HepG2 (cell line): ENCODE data around the gene LBX2. TPM values are rescaled to one million over a fixed set of nuclear protein-coding genes. Genes with fewer than 3 reads are reported as not detected.

Experiments used
- AKAP8 ChIP-seq: sonication (generic); formaldehyde crosslinking; IDR thresholded peaks from 2 replicates; pipeline ENCODE4 v1.5.1; 2020; ENCODE audit warnings: mild to moderate bottlenecking, missing genetic modification reagents
- ERF ChIP-seq: IDR thresholded peaks from 2 replicates; pipeline ENCODE4 v1.6.1; 2018; ENCODE audit warnings: missing biosample characterization, missing genetic modification reagents
- HOXA9 ChIP-seq: sonication (generic); formaldehyde crosslinking; IDR thresholded peaks from 2 replicates; pipeline ENCODE4 v1.8.1; 2022; ENCODE audit warnings: missing genetic modification reagents, mild to moderate bottlenecking, moderate library complexity, borderline replicate concordance
- KAT8 ChIP-seq: IDR thresholded peaks from 2 replicates; pipeline ENCODE4 v1.6.1; 2016; ENCODE audit warnings: missing genetic modification reagents, missing compliant biosample characterization
- POLR2AphosphoS5 ChIP-seq: IDR thresholded peaks from 2 replicates; pipeline ENCODE4 v1.6.1; 2012; ENCODE audit warnings: low read depth, low read length
- TAF15 ChIP-seq: fragments of 200-400 bp; formaldehyde crosslinking; IDR thresholded peaks from one replicate; pipeline ENCODE4 v1.6.1; 2018; ENCODE audit warnings: mild to moderate bottlenecking, low read depth, low read length; ENCODE audit not compliant: poor library complexity, severe bottlenecking
- ZFP36L1 ChIP-seq: sonication (generic); formaldehyde crosslinking; IDR thresholded peaks from 2 replicates; pipeline ENCODE4 v1.8.0; 2022; ENCODE audit warnings: mild to moderate bottlenecking, missing genetic modification reagents, moderate library complexity
- ZNF17 ChIP-seq: sonication (generic); formaldehyde crosslinking; IDR thresholded peaks from 2 replicates; pipeline ENCODE4 v1.5.0; 2020; ENCODE audit warnings: mild to moderate bottlenecking, missing genetic modification reagents
- ZNF589 ChIP-seq: sonication (generic); formaldehyde crosslinking; conservative IDR thresholded peaks from 2 replicates; pipeline ENCODE4 v1.8.0; 2022; ENCODE audit warnings: mild to moderate bottlenecking, moderate library complexity, missing genetic modification reagents
- polyA plus RNA-seq, 8 experiments: library from polyadenylated mRNA; depleted of rRNA in 3 of 8; stranded (reverse) in 7 of 8; unstranded in 1 of 8; fragments of >200 nt; fragmentation: Illumina TruSeq in 4 of 8; extraction: Trizol in 4 of 8; gene quantifications; 2 replicates each; pipeline versions ENCODE4 v1.2.1 to v1.2.3, GENCODE V29; 2011 to 2016; ENCODE audit warnings: low read depth in 4 of 8, missing spikeins in 1 of 8, mixed read lengths in 1 of 8; ENCODE audit not compliant: insufficient read depth in 1 of 8
- total RNA-seq, 5 experiments: library from RNA; depleted of rRNA; stranded (reverse); fragments of >200 nt; fragmentation: Illumina TruSeq; extraction: Trizol; gene quantifications; 2 replicates each; pipeline ENCODE4 v1.2.3, GENCODE V29; 2016; ENCODE audit warnings: low read depth in 1 of 5
- TF ChIP-seq, protein P1 (sequence below): sonication (generic); formaldehyde crosslinking; IDR thresholded peaks from 2 replicates; pipeline ENCODE4 v1.4.0; 2020; ENCODE audit warnings: missing genetic modification reagents
- TF ChIP-seq, protein P2 (sequence below): sonication (generic); formaldehyde crosslinking; IDR thresholded peaks from 2 replicates; pipeline ENCODE4 v1.4.0; 2020; ENCODE audit warnings: missing genetic modification reagents; ENCODE audit errors: not compliant biosample characterization
- TF ChIP-seq, protein P3 (sequence below): sonication (generic); formaldehyde crosslinking; IDR thresholded peaks from 2 replicates; pipeline ENCODE4 v1.5.0; 2020; ENCODE audit warnings: missing genetic modification reagents, mild to moderate bottlenecking, borderline replicate concordance
- TF ChIP-seq, protein P4 (sequence below): sonication (generic); formaldehyde crosslinking; IDR thresholded peaks from 2 replicates; pipeline ENCODE4 v1.8.1; 2023; ENCODE audit warnings: mild to moderate bottlenecking, missing genetic modification reagents, borderline replicate concordance
- TF ChIP-seq, protein P5 (sequence below): sonication (generic); formaldehyde crosslinking; IDR thresholded peaks from 2 replicates; pipeline ENCODE4 v1.5.0; 2020; ENCODE audit warnings: mild to moderate bottlenecking, missing genetic modification reagents
- TF ChIP-seq, protein P6 (sequence below): IDR thresholded peaks from 2 replicates; pipeline ENCODE4 v1.6.1; 2016; ENCODE audit warnings: low read depth, missing genetic modification reagents, missing compliant biosample characterization

Gene LBX2
- total and polyA plus RNA-seq, 2 of the 13 experiments (the other 11 are each of a cell fraction or from before 2014, with no cell fraction given): 6.4 to 8.1 TPM

DNA sequence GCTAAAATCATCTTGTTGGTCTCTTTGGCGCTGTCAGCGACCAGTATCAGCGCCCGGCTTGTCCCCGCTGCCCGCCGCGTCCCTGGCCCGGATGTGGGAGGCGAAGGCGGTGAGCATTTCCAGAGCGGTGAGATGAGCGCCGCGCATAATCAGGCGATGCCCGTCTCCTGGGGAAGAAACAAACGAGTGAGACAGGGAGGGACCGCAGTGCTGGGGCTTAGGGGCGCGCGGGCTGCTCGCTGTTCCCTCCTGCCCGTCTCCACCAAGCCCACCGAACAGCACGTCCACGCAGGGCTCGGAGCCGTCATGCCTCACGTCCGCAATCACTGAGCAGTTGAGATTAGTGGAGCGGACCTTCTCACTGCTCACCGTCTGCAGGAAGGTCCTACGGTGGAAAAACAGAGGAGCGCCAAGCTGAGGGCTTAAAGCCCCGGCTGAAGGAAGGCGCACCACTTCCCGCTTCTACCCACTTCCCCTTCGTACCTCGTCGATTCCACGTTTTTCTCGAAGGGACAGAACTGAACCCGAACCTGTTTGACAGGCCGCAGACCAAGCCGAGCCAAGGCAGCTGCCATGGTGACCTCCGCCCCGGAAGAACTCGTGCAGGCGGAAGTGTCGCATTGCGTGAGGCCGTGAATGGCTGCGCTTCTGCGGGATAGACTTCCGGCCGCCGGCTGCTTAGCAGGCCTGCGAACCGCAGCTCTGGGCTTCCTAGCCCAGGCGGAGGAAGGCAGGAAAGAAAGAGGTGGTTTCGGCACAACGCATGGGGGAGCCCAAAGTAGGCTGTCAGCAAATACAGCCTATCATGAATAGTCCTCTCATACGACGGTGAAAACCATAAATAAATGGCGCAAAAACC, 27.1 kb downstream of the LBX2 start, which contains the start of gene MRPL53 (continued):
- TF ChIP-seq, protein P1, sequence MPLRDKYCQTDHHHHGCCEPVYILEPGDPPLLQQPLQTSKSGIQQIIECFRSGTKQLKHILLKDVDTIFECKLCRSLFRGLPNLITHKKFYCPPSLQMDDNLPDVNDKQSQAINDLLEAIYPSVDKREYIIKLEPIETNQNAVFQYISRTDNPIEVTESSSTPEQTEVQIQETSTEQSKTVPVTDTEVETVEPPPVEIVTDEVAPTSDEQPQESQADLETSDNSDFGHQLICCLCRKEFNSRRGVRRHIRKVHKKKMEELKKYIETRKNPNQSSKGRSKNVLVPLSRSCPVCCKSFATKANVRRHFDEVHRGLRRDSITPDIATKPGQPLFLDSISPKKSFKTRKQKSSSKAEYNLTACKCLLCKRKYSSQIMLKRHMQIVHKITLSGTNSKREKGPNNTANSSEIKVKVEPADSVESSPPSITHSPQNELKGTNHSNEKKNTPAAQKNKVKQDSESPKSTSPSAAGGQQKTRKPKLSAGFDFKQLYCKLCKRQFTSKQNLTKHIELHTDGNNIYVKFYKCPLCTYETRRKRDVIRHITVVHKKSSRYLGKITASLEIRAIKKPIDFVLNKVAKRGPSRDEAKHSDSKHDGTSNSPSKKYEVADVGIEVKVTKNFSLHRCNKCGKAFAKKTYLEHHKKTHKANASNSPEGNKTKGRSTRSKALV (CRISPR knock-in tag): 0 out of 2 replicates have a peak, but pooled peaks have one; percentile 46
- TF ChIP-seq, protein P2, sequence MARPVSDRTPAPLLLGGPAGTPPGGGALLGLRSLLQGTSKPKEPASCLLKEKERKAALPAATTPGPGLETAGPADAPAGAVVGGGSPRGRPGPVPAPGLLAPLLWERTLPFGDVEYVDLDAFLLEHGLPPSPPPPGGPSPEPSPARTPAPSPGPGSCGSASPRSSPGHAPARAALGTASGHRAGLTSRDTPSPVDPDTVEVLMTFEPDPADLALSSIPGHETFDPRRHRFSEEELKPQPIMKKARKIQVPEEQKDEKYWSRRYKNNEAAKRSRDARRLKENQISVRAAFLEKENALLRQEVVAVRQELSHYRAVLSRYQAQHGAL (CRISPR knock-in tag): no peak
- TF ChIP-seq, protein P3, sequence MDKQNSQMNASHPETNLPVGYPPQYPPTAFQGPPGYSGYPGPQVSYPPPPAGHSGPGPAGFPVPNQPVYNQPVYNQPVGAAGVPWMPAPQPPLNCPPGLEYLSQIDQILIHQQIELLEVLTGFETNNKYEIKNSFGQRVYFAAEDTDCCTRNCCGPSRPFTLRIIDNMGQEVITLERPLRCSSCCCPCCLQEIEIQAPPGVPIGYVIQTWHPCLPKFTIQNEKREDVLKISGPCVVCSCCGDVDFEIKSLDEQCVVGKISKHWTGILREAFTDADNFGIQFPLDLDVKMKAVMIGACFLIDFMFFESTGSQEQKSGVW (CRISPR knock-in tag): no peak
- TF ChIP-seq, protein P4, sequence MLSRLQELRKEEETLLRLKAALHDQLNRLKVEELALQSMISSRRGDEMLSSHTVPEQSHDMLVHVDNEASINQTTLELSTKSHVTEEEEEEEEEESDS (CRISPR knock-in tag): no peak
- peak; percentile 99 for TF ChIP-seq TAF15
- TF ChIP-seq ZNF589 (CRISPR knock-in tag): peak; percentile 91
- TF ChIP-seq, protein P5, sequence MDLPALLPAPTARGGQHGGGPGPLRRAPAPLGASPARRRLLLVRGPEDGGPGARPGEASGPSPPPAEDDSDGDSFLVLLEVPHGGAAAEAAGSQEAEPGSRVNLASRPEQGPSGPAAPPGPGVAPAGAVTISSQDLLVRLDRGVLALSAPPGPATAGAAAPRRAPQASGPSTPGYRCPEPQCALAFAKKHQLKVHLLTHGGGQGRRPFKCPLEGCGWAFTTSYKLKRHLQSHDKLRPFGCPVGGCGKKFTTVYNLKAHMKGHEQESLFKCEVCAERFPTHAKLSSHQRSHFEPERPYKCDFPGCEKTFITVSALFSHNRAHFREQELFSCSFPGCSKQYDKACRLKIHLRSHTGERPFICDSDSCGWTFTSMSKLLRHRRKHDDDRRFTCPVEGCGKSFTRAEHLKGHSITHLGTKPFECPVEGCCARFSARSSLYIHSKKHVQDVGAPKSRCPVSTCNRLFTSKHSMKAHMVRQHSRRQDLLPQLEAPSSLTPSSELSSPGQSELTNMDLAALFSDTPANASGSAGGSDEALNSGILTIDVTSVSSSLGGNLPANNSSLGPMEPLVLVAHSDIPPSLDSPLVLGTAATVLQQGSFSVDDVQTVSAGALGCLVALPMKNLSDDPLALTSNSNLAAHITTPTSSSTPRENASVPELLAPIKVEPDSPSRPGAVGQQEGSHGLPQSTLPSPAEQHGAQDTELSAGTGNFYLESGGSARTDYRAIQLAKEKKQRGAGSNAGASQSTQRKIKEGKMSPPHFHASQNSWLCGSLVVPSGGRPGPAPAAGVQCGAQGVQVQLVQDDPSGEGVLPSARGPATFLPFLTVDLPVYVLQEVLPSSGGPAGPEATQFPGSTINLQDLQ (CRISPR knock-in tag): peak; percentile 61; the same call in 1 of the 2 replicates
- TF ChIP-seq AKAP8 (CRISPR knock-in tag): peak; percentile 100
- TF ChIP-seq, protein P6, sequence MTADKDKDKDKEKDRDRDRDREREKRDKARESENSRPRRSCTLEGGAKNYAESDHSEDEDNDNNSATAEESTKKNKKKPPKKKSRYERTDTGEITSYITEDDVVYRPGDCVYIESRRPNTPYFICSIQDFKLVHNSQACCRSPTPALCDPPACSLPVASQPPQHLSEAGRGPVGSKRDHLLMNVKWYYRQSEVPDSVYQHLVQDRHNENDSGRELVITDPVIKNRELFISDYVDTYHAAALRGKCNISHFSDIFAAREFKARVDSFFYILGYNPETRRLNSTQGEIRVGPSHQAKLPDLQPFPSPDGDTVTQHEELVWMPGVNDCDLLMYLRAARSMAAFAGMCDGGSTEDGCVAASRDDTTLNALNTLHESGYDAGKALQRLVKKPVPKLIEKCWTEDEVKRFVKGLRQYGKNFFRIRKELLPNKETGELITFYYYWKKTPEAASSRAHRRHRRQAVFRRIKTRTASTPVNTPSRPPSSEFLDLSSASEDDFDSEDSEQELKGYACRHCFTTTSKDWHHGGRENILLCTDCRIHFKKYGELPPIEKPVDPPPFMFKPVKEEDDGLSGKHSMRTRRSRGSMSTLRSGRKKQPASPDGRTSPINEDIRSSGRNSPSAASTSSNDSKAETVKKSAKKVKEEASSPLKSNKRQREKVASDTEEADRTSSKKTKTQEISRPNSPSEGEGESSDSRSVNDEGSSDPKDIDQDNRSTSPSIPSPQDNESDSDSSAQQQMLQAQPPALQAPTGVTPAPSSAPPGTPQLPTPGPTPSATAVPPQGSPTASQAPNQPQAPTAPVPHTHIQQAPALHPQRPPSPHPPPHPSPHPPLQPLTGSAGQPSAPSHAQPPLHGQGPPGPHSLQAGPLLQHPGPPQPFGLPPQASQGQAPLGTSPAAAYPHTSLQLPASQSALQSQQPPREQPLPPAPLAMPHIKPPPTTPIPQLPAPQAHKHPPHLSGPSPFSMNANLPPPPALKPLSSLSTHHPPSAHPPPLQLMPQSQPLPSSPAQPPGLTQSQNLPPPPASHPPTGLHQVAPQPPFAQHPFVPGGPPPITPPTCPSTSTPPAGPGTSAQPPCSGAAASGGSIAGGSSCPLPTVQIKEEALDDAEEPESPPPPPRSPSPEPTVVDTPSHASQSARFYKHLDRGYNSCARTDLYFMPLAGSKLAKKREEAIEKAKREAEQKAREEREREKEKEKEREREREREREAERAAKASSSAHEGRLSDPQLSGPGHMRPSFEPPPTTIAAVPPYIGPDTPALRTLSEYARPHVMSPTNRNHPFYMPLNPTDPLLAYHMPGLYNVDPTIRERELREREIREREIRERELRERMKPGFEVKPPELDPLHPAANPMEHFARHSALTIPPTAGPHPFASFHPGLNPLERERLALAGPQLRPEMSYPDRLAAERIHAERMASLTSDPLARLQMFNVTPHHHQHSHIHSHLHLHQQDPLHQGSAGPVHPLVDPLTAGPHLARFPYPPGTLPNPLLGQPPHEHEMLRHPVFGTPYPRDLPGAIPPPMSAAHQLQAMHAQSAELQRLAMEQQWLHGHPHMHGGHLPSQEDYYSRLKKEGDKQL (CRISPR knock-in tag): peak; percentile 58; the same call in 1 of the 2 replicates
- 0 out of 2 replicates have a peak, but pooled peaks have one; percentile 74 for TF ChIP-seq ZNF17 (CRISPR knock-in tag)
- peak; percentile 99 for TF ChIP-seq POLR2AphosphoS5
- TF ChIP-seq ERF (CRISPR knock-in tag): peak; percentile 98; the same call in 1 of the 2 replicates
- peak; percentile 91 for TF ChIP-seq ZFP36L1 (CRISPR knock-in tag)
- TF ChIP-seq HOXA9: no peak; the same call in 1 of the 2 replicates
- TF ChIP-seq KAT8 (CRISPR knock-in tag): peak; percentile 99
